Uterus (tissue), 4 donors: Measurements from ENCODE around the gene APOLD1. TPM values are rescaled to one million over a fixed set of nuclear protein-coding genes. Genes with fewer than 3 reads are reported as not detected.

ENCODE experiments used
- DNase-seq, 2 donors: peaks; one replicate each; pipeline ENCODE4 v3.0.0-alpha.2; 2019 to 2020
- H3K27ac ChIP-seq, 2 donors: fragments of 200-600 bp; sonication (generic); 1 replicate in 1 of 2; 2 replicates in 1 of 2; pipeline ENCODE4 v1.5.1; 2016 to 2018
- H3K27me3 ChIP-seq, 2 donors: fragments of 200-600 bp; sonication (generic); one replicate each; pipeline ENCODE4 v1.5.1; 2018 to 2019; ENCODE audit warnings: control low read depth in 1 of 2
- H3K36me3 ChIP-seq, 2 donors: fragments of 200-600 bp; sonication (generic); one replicate each; pipeline ENCODE4 v1.5.1; 2019; ENCODE audit warnings: control low read depth in 1 of 2
- H3K4me1 ChIP-seq, 2 donors: fragments of 200-600 bp; sonication (generic); one replicate each; pipeline ENCODE4 v1.5.1; 2018 to 2019; ENCODE audit warnings: control low read depth in 1 of 2
- H3K4me3 ChIP-seq, 2 donors: fragments of 200-600 bp; sonication (generic); 1 replicate in 1 of 2; 2 replicates in 1 of 2; pipeline ENCODE4 v1.5.1; 2018 to 2019; ENCODE audit warnings: mild to moderate bottlenecking in 1 of 2
- H3K9me3 ChIP-seq, 2 donors: fragments of 200-600 bp; sonication (generic); one replicate each; pipeline ENCODE4 v1.5.1; 2019; ENCODE audit warnings: control low read depth in 1 of 2
- CTCF ChIP-seq, 4 experiments: fragments of 200-600 bp in 2 of 4; fragments of 450-650 bp in 2 of 4; sonication (generic) in 2 of 4; IDR thresholded peaks; one replicate each; pipeline ENCODE4 v1.5.1; 2016 to 2019; ENCODE audit warnings: antibody characterized with exemption in 4 of 4, mild to moderate bottlenecking in 2 of 4, moderate library complexity in 1 of 4
- POLR2A ChIP-seq, 2 donors: fragments of 450-650 bp; IDR thresholded peaks; one replicate each; pipeline ENCODE4 v1.6.1; 2016; ENCODE audit warnings: antibody characterized with exemption in 2 of 2, mild to moderate bottlenecking in 1 of 2, moderate library complexity in 1 of 2
- intact Hi-C: fragments of 100-400 bp; cut with DNase I; formaldehyde crosslinking; loops from one replicate; pipeline ENCODE4 v1.15.1; 2023; ENCODE audit warnings: low total_unique reads
- total RNA-seq, 4 donors: library from RNA; depleted of rRNA in 3 of 4; stranded (reverse); fragments of >200 nt in 3 of 4; gene quantifications; one replicate each; pipeline versions ENCODE4 v1.1.0 to v1.2.4, GENCODE V29; 2014 to 2023
- donor health status: DM: yes; HTN: yes; CAD: no.

APOLD1 gene
- total RNA-seq, 4 donors from 2014 or later: 25.0 to 88.8 (median 57.9) TPM

- Histone ChIP-seq H3K36me3 (no peaks in the 10 kb centered on the region), H3K27me3 (no peaks in the 10 kb centered on the region), H3K4me1 (peaks cover 0 to 19% of the 10 kb centered on the region in 2 donors), H3K27ac (no peak overlapping the region), H3K4me3 (no peak overlapping the region), H3K9me3 (no peaks in the 10 kb centered on the region)
- DNase-seq: no peak
- TF ChIP-seq CTCF (IDR thresholded peaks at IDR 0.05): no peak
- TF ChIP-seq POLR2A (IDR thresholded peaks at IDR 0.05): no peak
- intact Hi-C loops: no loop called here
These were observed 26.7 kb downstream of the APOLD1 start for GRCh38 chr12:12812174-12812573.

- TF ChIP-seq POLR2A (IDR thresholded peaks at IDR 0.05) (no peak), CTCF (IDR thresholded peaks at IDR 0.05) (no peak)
- Histone ChIP-seq H3K9me3 (no peaks in the 10 kb centered on the region), H3K4me3 (no peak overlapping the region), H3K36me3 (no peaks in the 10 kb centered on the region), H3K27ac (peak overlapping the region in 1 of 2 donors; percentile 83), H3K27me3 (no peaks in the 10 kb centered on the region), H3K4me1 (peaks cover 0 to 19% of the 10 kb centered on the region in 2 donors)
- intact Hi-C loops: no loop called here
- no peak for DNase-seq
These were observed 27.2 kb downstream of the APOLD1 start for GRCh38 chr12:12812618-12813119.

GRCh38 chr12:12813120-12814101 is 28.0 kb downstream of the APOLD1 start, which contains the start of gene DDX47:
DDX47 (plus strand) TSS chr12:12813346; CDS start chr12:12813368, 22 bp downstream.
- Histone ChIP-seq H3K36me3 (no peaks in the 10 kb centered on the region), H3K27me3 (no peaks in the 10 kb centered on the region), H3K4me1 (peaks cover 0 to 19% of the 10 kb centered on the region in 2 donors), H3K9me3 (no peaks in the 10 kb centered on the region), H3K27ac (peak within 1 kb of the TSS; percentile 74 to 83), H3K4me3 (peak within 1 kb of the TSS; percentile 70 to 76)
- intact Hi-C loops: no loop called here
- peak; percentile 96 for DNase-seq
- TF ChIP-seq CTCF (IDR thresholded peaks at IDR 0.05) (peak; percentile 97 to 99 (median 98)), POLR2A (IDR thresholded peaks at IDR 0.05) (peak; percentile 52 to 59)

GRCh38 chr12:12817616-12818015 is 32.2 kb downstream of the APOLD1 start:
- Histone ChIP-seq H3K27ac (no peak overlapping the region), H3K27me3 (no peaks in the 10 kb centered on the region), H3K4me3 (no peak overlapping the region), H3K9me3 (no peaks in the 10 kb centered on the region), H3K4me1 (peaks cover 0 to 19% of the 10 kb centered on the region in 2 donors), H3K36me3 (no peaks in the 10 kb centered on the region)
- DNase-seq: no peak
- intact Hi-C loops: no loop called here
- TF ChIP-seq POLR2A (IDR thresholded peaks at IDR 0.05) (no peak), CTCF (IDR thresholded peaks at IDR 0.05) (no peak)

- no peaks in the 10 kb centered on the region for H3K36me3 ChIP-seq
- peaks cover 0 to 19% of the 10 kb centered on the region in 2 donors for H3K4me1 ChIP-seq
- intact Hi-C loops: no loop called here
- H3K27ac ChIP-seq: peak overlapping the region; percentile 29 to 72
- H3K27me3 ChIP-seq: no peaks in the 10 kb centered on the region
- no peaks in the 10 kb centered on the region for H3K9me3 ChIP-seq
- no peak overlapping the region for H3K4me3 ChIP-seq
- no peak for TF ChIP-seq POLR2A (IDR thresholded peaks at IDR 0.05)
- no peak for TF ChIP-seq CTCF (IDR thresholded peaks at IDR 0.05)
- no peak for DNase-seq
These were observed 33.2 kb downstream of the APOLD1 start for GRCh38 chr12:12818701-12819100.
